GM12864 (cell line): ENCODE data around the gene MTF1.
"Not testable (repeated sequence)": the region's sequence is repeated elsewhere in the genome, so short reads cannot be mapped to it uniquely, and the experiment has no call there.

Experiments
- DNase-seq: peaks from one replicate; pipeline ENCODE4 v3.0.0-alpha.2; 2011; ENCODE audit warnings: low read depth
- H3K4me3 ChIP-seq: 2 replicates; pipeline ENCODE4 v1.5.1; 2011; ENCODE audit warnings: mild to moderate bottlenecking, low read depth, low read length, control low read depth
- CTCF ChIP-seq: IDR thresholded peaks from 2 replicates; pipeline ENCODE4 v1.5.1; 2011; ENCODE audit warnings: low read depth, mild to moderate bottlenecking, moderate library complexity, low read length, control low read depth, inconsistent platforms; ENCODE audit errors: missing control alignments

Gene MTF1

GRCh38 chr1:37792943-37793686, 66.3 kb downstream of the MTF1 start:
- TF ChIP-seq CTCF: no peak
- DNase-seq: no peak
- peak overlapping the region; percentile 69 for H3K4me3 ChIP-seq

GRCh38 chr1:37782491-37782890, 76.9 kb downstream of the MTF1 start:
- DNase-seq: no peak
- no peak for TF ChIP-seq CTCF
- H3K4me3 ChIP-seq: no peak overlapping the region

- H3K4me3 ChIP-seq: no peak overlapping the region
- no peak for DNase-seq
- peak; percentile 5 for TF ChIP-seq CTCF
These were observed 80.7 kb downstream of the MTF1 start for GRCh38 chr1:37778654-37779053.

- TF ChIP-seq CTCF: no peak
- H3K4me3 ChIP-seq: no peak overlapping the region
- no peak for DNase-seq
These were observed 82.4 kb downstream of the MTF1 start for GRCh38 chr1:37776946-37777516.

GRCh38 chr1:37771440-37771839, 88.0 kb downstream of the MTF1 start:
- H3K4me3 ChIP-seq, DNase-seq: not testable (repeated sequence)

- DNase-seq: no peak
- TF ChIP-seq CTCF: no peak
- H3K4me3 ChIP-seq: no peak overlapping the region
These were observed 91.9 kb downstream of the MTF1 start for GRCh38 chr1:37767488-37767887.

GRCh38 chr1:37765916-37766664, 93.3 kb downstream of the MTF1 start:
- no peak for DNase-seq
- TF ChIP-seq CTCF: peak; percentile 18
- no peak overlapping the region for H3K4me3 ChIP-seq
